ENCODE data around the gene CAMK1D.

The CAMK1D gene

DNA sequence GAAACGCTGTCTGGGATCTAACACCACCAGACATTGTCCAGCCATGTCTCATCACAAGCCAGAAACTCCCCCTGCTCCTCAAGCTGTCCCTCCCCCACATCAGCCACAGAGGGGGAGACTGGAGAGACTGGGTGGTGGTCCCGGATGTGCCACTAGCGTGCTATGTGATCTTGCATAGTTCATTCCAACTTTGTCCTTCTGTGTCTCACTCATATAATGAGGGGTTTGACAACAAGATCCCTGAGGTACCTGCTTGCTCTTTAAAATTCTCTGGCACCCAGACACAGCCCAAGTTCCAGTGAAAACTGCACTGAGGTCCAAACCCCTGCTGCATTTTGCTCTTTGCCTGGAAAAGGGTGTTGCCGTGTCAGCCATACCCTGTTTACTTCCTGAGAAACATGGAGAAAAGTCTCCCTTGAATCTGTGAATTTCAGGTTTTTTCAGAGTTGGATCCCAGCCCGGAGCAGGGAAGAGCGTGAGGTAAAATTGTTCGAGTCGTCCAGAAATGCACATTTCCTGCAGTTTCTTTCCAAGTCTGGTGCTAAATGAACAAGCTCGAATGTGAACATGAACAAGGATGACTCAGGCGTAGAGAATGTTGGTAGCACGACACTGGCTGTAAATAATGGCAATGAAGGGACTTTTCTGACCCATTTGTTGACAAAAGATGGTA lies 495.6 kb downstream of the CAMK1D start:
- Histone ChIP-seq H3K4me2 (no peak overlapping the region), H3K36me3 (ENCODE audit: insufficient read depth) (no peaks in the 10 kb centered on the region), H3K27ac (no peak overlapping the region), H3K4me1 (ENCODE audit: low read depth, poor library complexity, severe bottlenecking) (no peaks in the 10 kb centered on the region), H3K4me3 (IDR thresholded peaks at IDR 0.05; ENCODE audit: insufficient read depth, low read depth, low read length) (no peak overlapping the region), H4K20me1 (ENCODE audit: insufficient read depth) (no peaks in the 10 kb centered on the region), H2AFZ (ENCODE audit: low read depth) (no peak overlapping the region), H3K9ac (no peak overlapping the region), H3K27me3 (ENCODE audit: insufficient read depth, low read depth) (no peaks in the 10 kb centered on the region), H3K79me2 (ENCODE audit: insufficient read depth, low read depth) (no peaks in the 10 kb centered on the region)
- TF ChIP-seq, protein P1, sequence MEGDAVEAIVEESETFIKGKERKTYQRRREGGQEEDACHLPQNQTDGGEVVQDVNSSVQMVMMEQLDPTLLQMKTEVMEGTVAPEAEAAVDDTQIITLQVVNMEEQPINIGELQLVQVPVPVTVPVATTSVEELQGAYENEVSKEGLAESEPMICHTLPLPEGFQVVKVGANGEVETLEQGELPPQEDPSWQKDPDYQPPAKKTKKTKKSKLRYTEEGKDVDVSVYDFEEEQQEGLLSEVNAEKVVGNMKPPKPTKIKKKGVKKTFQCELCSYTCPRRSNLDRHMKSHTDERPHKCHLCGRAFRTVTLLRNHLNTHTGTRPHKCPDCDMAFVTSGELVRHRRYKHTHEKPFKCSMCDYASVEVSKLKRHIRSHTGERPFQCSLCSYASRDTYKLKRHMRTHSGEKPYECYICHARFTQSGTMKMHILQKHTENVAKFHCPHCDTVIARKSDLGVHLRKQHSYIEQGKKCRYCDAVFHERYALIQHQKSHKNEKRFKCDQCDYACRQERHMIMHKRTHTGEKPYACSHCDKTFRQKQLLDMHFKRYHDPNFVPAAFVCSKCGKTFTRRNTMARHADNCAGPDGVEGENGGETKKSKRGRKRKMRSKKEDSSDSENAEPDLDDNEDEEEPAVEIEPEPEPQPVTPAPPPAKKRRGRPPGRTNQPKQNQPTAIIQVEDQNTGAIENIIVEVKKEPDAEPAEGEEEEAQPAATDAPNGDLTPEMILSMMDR (conservative IDR thresholded peaks at IDR 0.05; ENCODE audit: low read depth, low read length): no peak

DNA sequence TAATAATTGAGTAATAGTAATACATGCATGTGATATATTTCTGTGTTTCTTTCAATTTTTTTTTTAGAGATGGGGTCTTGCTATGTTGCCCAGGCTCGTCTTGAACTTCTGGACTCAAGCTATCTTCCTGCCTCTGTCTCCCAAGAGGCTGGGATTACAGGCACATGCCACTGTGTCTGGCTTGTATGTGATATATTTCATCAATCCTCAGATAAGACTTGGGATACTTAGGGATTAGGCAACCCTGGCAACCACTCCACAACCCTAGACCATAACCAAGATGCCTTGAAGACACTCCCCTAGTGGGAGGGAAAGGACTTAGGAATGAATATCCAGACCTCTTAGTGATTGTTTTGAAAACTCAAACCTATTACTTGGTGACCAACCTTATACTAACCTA lies 497.4 kb downstream of the CAMK1D start:
- H3K4me3 ChIP-seq (IDR thresholded peaks at IDR 0.05; ENCODE audit: insufficient read depth, low read depth, low read length): no peak overlapping the region
- H3K9ac ChIP-seq: no peak overlapping the region
- no peak overlapping the region for H3K27ac ChIP-seq
- TF ChIP-seq, protein P1 (conservative IDR thresholded peaks at IDR 0.05; ENCODE audit: low read depth, low read length): no peak
- no peaks in the 10 kb centered on the region for H4K20me1 ChIP-seq (ENCODE audit: insufficient read depth)
- H3K36me3 ChIP-seq (ENCODE audit: insufficient read depth): no peaks in the 10 kb centered on the region
- no peak overlapping the region for H3K4me2 ChIP-seq
- no peaks in the 10 kb centered on the region for H3K27me3 ChIP-seq (ENCODE audit: insufficient read depth, low read depth)
- no peaks in the 10 kb centered on the region for H3K4me1 ChIP-seq (ENCODE audit: low read depth, poor library complexity, severe bottlenecking)
- H2AFZ ChIP-seq (ENCODE audit: low read depth): no peak overlapping the region
- no peaks in the 10 kb centered on the region for H3K79me2 ChIP-seq (ENCODE audit: insufficient read depth, low read depth)

DNA sequence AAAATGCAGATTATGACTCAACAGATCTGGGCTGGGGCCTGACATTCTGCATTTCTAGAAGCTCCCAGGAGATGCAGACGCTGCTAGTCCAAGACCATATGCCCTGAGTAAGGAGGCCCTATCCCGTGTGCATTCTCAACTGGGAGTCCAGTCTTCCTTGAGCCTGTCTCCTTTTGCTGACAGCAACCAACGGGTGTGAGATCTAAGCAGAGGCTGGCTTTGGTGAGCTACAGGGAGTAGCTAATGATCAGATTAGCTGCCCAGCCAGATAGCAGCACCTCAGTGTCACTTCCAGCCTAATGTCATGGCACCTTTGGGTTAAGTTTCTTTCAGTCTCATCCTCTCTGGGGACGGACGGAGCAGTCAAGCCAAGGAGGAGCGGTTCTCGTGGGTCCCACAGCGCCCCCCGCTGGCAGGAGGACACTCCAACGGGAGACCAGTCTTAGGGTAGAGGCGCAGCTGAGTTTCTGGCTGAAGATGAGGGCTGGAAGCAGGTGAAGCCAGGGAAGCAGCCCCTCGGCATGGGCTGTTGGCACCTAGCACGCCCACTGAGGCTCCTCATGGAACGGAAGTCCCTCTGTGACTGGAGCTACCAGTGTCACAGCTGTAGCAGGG lies 498.1 kb downstream of the CAMK1D start:
- Histone ChIP-seq H3K27me3 (ENCODE audit: insufficient read depth, low read depth) (no peaks in the 10 kb centered on the region), H3K4me3 (IDR thresholded peaks at IDR 0.05; ENCODE audit: insufficient read depth, low read depth, low read length) (no peak overlapping the region), H3K9ac (no peak overlapping the region), H3K79me2 (ENCODE audit: insufficient read depth, low read depth) (no peaks in the 10 kb centered on the region), H3K4me1 (ENCODE audit: low read depth, poor library complexity, severe bottlenecking) (no peaks in the 10 kb centered on the region), H3K4me2 (no peak overlapping the region), H3K36me3 (ENCODE audit: insufficient read depth) (no peaks in the 10 kb centered on the region), H4K20me1 (ENCODE audit: insufficient read depth) (no peaks in the 10 kb centered on the region), H2AFZ (ENCODE audit: low read depth) (no peak overlapping the region), H3K27ac (no peak overlapping the region)
- TF ChIP-seq, protein P1 (conservative IDR thresholded peaks at IDR 0.05; ENCODE audit: low read depth, low read length): peak; percentile 55

DNA sequence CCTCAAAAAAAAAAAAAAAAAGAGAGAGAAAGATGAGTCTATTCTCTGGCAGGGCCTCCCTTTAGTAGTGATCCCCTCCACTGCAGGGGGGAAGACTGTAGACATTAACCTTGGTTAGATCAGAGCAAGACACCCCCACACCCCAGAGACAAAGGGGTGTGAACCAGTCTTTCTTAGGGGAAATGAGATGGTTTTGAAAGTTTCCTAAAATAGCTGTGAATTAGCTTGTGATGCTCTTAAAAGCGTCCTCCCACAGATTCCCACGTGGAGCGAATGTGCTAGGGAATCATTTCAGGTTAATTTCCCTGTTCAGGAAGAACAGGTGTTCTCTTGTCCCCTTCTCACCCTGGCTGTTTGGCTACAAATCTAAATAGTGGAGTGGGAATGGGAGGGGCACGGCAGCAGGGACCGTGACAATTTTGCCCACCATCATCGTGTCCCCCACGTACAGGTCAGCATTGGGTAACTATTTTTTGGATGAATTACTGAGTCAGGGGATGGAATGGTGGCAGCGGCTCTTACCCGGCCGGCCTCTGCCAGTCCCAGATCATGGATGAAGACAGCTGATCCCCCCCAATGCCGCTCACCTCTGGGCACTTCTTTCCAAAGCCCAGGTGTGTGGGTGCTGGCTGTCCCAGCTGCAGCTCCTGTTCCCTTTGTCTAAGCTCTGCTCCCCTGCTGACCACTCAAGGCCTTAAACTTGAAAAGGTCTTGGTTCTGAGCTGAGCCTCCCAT lies 499.3 kb downstream of the CAMK1D start:
- no peak overlapping the region for H3K27ac ChIP-seq
- no peaks in the 10 kb centered on the region for H3K79me2 ChIP-seq (ENCODE audit: insufficient read depth, low read depth)
- TF ChIP-seq, protein P1 (conservative IDR thresholded peaks at IDR 0.05; ENCODE audit: low read depth, low read length): no peak
- no peaks in the 10 kb centered on the region for H3K36me3 ChIP-seq (ENCODE audit: insufficient read depth)
- H4K20me1 ChIP-seq (ENCODE audit: insufficient read depth): no peaks in the 10 kb centered on the region
- H3K4me1 ChIP-seq (ENCODE audit: low read depth, poor library complexity, severe bottlenecking): no peaks in the 10 kb centered on the region
- H2AFZ ChIP-seq (ENCODE audit: low read depth): no peak overlapping the region
- H3K4me3 ChIP-seq (IDR thresholded peaks at IDR 0.05; ENCODE audit: insufficient read depth, low read depth, low read length): no peak overlapping the region
- no peaks in the 10 kb centered on the region for H3K27me3 ChIP-seq (ENCODE audit: insufficient read depth, low read depth)
- H3K4me2 ChIP-seq: no peak overlapping the region
- no peak overlapping the region for H3K9ac ChIP-seq
